DND-41 (cell line): ENCODE results near the gene EMILIN1.

ENCODE experiments used
- CTCF ChIP-seq: IDR thresholded peaks from 2 replicates; pipeline ENCODE4 v1.5.1; 2012; ENCODE audit warnings: borderline replicate concordance, low read length, moderate library complexity, mild to moderate bottlenecking; ENCODE audit not compliant: poor library complexity, severe bottlenecking; ENCODE audit errors: extremely low read depth
- EZH2 ChIP-seq: IDR thresholded peaks from 3 replicates; pipeline ENCODE4 v1.6.1; 2012; ENCODE audit warnings: borderline replicate concordance, low read depth, mild to moderate bottlenecking, moderate library complexity, low read length, inconsistent platforms; ENCODE audit not compliant: severe bottlenecking

GRCh38 chr2:27058210-27058609 lies 20.2 kb upstream of the EMILIN1 start:
- TF ChIP-seq EZH2, result no peak
- no peak for TF ChIP-seq CTCF
